Sigmoid colon (tissue), 7 donors: ENCODE measurements around the gene COL6A1. TPM values are rescaled to one million over a fixed set of nuclear protein-coding genes. Genes with fewer than 3 reads are reported as not detected.

Source experiments
- DNase-seq: peaks from one replicate; pipeline ENCODE4 v3.0.0-alpha.2; 2019
- H3K27ac ChIP-seq, 4 donors: fragments of 200-600 bp; sonication (generic); one replicate each; pipeline ENCODE4 v1.5.1; 2016 to 2019; ENCODE audit warnings: mild to moderate bottlenecking in 1 of 4
- H3K27me3 ChIP-seq, 3 donors: fragments of 200-600 bp; sonication (generic); one replicate each; pipeline ENCODE4 v1.5.1; 2019; ENCODE audit warnings: mild to moderate bottlenecking in 1 of 3
- H3K36me3 ChIP-seq, 4 donors: fragments of 200-600 bp; sonication (generic); one replicate each; pipeline ENCODE4 v1.5.1; 2016 to 2019
- H3K4me1 ChIP-seq, 4 donors: fragments of 200-600 bp; sonication (generic); one replicate each; pipeline ENCODE4 v1.5.1; 2017 to 2019
- H3K4me3 ChIP-seq, 4 donors: fragments of 200-600 bp; sonication (generic); one replicate each; pipeline ENCODE4 v1.5.1; 2017 to 2019; ENCODE audit warnings: mild to moderate bottlenecking in 2 of 4, moderate library complexity in 1 of 4
- H3K9me3 ChIP-seq, 4 donors: fragments of 200-600 bp in 3 of 4; sonication (generic) in 3 of 4; one replicate each; pipeline versions ENCODE4 v1.5.1 to v1.6.1; 2013 to 2019
- EP300 ChIP-seq, 4 donors: sonication (generic); formaldehyde crosslinking; IDR thresholded peaks; one replicate each; pipeline ENCODE4 v1.6.1; 2017; ENCODE audit warnings: antibody characterized with exemption in 4 of 4
- POLR2A ChIP-seq, 2 donors: fragments of 450-650 bp; IDR thresholded peaks; one replicate each; pipeline ENCODE4 v1.6.1; 2016; ENCODE audit warnings: antibody characterized with exemption in 2 of 2, mild to moderate bottlenecking in 2 of 2, moderate library complexity in 2 of 2
- POLR2AphosphoS5 ChIP-seq, 4 donors: sonication (generic); formaldehyde crosslinking; IDR thresholded peaks; one replicate each; pipeline ENCODE4 v1.6.1; 2017; ENCODE audit warnings: antibody characterized with exemption in 4 of 4
- WGBS, 2 donors: extraction: QIAGEN DNeasy Blood & Tissue Kit; methylation state at CpG; one replicate each; pipeline ENCODE4 v1.1.7; 2013; 5-methylcytosine and 5-hydroxymethylcytosine counted together
- intact Hi-C: fragments of 100-400 bp; cut with DNase I; formaldehyde crosslinking; loops from one replicate; pipeline ENCODE4 v1.15.1; 2023
- polyA plus RNA-seq, 3 donors: library from polyadenylated mRNA; stranded (reverse); fragments of 200-250 nt; gene quantifications; one replicate each; pipeline ENCODE4 v1.2.3, GENCODE V29; 2013
- total RNA-seq, 4 donors: library from RNA; depleted of rRNA; stranded (reverse); fragments of >200 nt; gene quantifications; one replicate each; pipeline ENCODE4 v1.1.0, GENCODE V29; 2016
- TF ChIP-seq, protein P1 (sequence below), 4 experiments: fragments of 450-650 bp in 3 of 4; fragments of 200-600 bp in 1 of 4; IDR thresholded peaks; one replicate each; pipeline ENCODE4 v1.5.1; 2016 to 2019; ENCODE audit warnings: antibody characterized with exemption in 4 of 4, mild to moderate bottlenecking in 3 of 4, moderate library complexity in 2 of 4
- donor health status: healthy with polysubstance abuse.
- donor health status: Bipolar disorder and iron deficiency.
- donor health status: healthy.

COL6A1 gene
- total and polyA plus RNA-seq, 7 donors, result 14.3 to 1,755 (median 622) TPM

DNA sequence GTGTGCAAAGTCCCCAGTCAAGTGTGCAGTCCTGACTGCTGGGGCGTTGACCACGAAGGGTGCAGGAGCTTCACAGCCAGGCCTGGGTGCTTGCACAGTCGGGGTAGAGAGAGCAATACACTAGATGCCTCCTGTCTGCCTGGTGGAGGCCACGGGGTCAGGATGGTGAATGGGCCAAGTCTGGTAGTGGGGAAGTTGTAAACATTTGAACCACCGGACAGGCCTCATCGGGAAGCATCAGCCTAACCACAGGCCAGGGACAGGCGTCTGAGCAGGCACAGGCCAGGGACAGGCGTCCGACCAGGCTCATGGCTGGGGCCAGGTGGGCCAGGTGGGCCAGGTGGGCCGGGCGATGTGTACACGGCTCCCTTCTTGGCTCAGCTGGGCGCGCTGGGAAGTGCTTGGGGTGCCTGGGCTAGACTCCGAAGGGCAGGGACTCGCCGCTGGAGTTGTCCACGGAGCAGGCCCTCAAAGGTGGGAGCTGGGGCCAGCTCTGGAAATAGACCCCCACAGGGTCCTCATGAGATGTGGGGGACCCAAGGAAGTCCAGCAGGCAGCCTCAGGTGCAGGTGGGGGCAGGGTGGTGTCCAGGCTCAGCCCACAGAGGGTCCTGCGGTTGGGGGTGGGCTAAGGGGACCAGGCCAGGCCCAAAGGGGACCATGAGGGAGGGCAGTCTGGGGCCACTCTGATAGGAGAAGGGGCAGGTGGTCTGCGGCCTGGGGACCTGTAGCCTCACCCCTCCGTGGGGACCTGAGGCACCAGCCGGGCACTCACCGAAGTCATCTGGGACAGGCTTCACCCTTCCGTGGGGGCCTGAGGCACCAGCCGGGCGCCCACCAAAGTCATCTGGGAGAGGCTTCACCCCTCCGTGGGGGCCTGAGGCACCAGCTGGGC lies 15.0 kb downstream of the COL6A1 start:
- Histone ChIP-seq H3K4me1 (peaks cover 0 to 83% (median 62%) of the 10 kb centered on the region in 4 donors), H3K4me3 (no peak overlapping the region), H3K27ac (peak overlapping the region; percentile 73 to 80 (median 79)), H3K36me3 (peaks cover 68 to 96% (median 83%) of the 10 kb centered on the region in 4 donors), H3K9me3 (no peaks in the 10 kb centered on the region), H3K27me3 (no peaks in the 10 kb centered on the region)
- intact Hi-C loops, result no loop called here
- peak; percentile 66 for DNase-seq
- TF ChIP-seq EP300 (IDR thresholded peaks at IDR 0.05), result no peak
- TF ChIP-seq, protein P1, sequence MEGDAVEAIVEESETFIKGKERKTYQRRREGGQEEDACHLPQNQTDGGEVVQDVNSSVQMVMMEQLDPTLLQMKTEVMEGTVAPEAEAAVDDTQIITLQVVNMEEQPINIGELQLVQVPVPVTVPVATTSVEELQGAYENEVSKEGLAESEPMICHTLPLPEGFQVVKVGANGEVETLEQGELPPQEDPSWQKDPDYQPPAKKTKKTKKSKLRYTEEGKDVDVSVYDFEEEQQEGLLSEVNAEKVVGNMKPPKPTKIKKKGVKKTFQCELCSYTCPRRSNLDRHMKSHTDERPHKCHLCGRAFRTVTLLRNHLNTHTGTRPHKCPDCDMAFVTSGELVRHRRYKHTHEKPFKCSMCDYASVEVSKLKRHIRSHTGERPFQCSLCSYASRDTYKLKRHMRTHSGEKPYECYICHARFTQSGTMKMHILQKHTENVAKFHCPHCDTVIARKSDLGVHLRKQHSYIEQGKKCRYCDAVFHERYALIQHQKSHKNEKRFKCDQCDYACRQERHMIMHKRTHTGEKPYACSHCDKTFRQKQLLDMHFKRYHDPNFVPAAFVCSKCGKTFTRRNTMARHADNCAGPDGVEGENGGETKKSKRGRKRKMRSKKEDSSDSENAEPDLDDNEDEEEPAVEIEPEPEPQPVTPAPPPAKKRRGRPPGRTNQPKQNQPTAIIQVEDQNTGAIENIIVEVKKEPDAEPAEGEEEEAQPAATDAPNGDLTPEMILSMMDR (IDR thresholded peaks at IDR 0.05), result no peak
- TF ChIP-seq POLR2A (IDR thresholded peaks at IDR 0.05), result no peak
- no peak for TF ChIP-seq POLR2AphosphoS5 (IDR thresholded peaks at IDR 0.05)
- 85 to 91% methylated on average over 27 of the region's 27 CpGs for WGBS, 2 donors

DNA sequence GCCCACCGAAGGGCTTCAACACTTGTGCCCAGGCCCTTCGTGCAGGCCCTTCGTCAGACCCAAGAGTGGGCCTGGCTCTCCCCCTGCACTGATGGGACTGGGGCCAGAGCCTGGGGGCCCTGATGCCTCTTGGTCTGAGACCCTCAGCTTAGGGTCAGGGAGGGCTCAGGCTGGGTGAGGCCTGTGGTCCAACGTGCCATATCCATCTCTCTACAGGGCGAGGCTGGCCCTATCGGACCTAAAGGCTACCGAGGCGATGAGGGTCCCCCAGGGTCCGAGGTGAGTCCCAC lies 15.6 kb downstream of the COL6A1 start:
- H3K27ac ChIP-seq, result peak overlapping the region; percentile 73 to 80 (median 79)
- 86 to 88% methylated on average over 9 of the region's 9 CpGs for WGBS, 2 donors
- peaks cover 69 to 96% (median 83%) of the 10 kb centered on the region in 4 donors for H3K36me3 ChIP-seq
- DNase-seq, result no peak
- H3K9me3 ChIP-seq, result no peaks in the 10 kb centered on the region
- TF ChIP-seq EP300 (IDR thresholded peaks at IDR 0.05) (no peak), POLR2AphosphoS5 (IDR thresholded peaks at IDR 0.05) (no peak), POLR2A (IDR thresholded peaks at IDR 0.05) (no peak)
- TF ChIP-seq, protein P1 (IDR thresholded peaks at IDR 0.05), result no peak
- no peak overlapping the region for H3K4me3 ChIP-seq
- intact Hi-C loops, result no loop called here
- no peaks in the 10 kb centered on the region for H3K27me3 ChIP-seq
- H3K4me1 ChIP-seq, result peaks cover 0 to 82% (median 56%) of the 10 kb centered on the region in 4 donors

DNA sequence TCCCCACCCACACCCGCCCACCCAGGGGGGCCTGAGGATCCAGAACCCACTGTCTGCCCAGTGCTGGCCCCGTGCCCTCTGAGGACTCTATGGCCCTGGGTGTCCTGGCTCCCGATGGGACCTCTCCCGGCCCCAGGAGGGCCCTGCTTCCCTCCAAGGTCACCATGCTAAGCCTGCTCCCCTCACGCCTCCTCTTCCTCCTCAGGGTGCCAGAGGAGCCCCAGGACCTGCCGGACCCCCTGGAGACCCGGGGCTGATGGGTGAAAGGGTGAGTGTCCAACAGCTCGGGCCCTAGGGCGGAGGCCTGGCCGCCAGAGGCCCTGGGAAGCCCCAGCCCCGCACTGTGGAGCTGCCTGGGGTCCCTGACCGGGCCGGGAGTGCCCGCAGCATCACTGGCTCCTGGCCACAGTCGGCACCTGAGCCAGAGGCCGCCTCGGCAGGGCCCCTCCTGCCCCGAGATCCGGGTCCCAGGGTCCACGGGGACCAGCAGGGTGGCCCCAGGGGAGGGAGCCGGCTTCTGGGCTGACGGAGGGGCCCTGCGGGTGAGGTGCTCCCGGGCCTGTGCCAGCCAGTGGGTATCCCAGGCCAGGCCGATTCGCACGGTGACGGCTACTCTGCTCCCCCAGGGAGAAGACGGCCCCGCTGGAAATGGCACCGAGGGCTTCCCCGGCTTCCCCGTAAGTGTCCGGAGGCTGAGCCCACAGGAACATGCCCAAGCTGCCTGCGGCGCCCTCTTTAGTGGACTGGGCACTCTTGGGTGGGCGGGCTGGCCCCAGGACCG lies 16.1 kb downstream of the COL6A1 start:
- H3K9me3 ChIP-seq, result no peaks in the 10 kb centered on the region
- peak overlapping the region; percentile 73 to 80 (median 79) for H3K27ac ChIP-seq
- whole genome bisulfite sequencing, 2 donors, result 86 to 93% methylated on average over 38 of the region's 38 CpGs
- peaks cover 0 to 76% (median 50%) of the 10 kb centered on the region in 4 donors for H3K4me1 ChIP-seq
- H3K4me3 ChIP-seq, result no peak overlapping the region
- peaks cover 71 to 96% (median 83%) of the 10 kb centered on the region in 4 donors for H3K36me3 ChIP-seq
- TF ChIP-seq EP300 (IDR thresholded peaks at IDR 0.05) (no peak), POLR2A (IDR thresholded peaks at IDR 0.05) (no peak), POLR2AphosphoS5 (IDR thresholded peaks at IDR 0.05) (no peak)
- TF ChIP-seq, protein P1 (IDR thresholded peaks at IDR 0.05), result no peak
- H3K27me3 ChIP-seq, result no peaks in the 10 kb centered on the region
- DNase-seq, result peak; percentile 66
- intact Hi-C loops, result no loop called here

DNA sequence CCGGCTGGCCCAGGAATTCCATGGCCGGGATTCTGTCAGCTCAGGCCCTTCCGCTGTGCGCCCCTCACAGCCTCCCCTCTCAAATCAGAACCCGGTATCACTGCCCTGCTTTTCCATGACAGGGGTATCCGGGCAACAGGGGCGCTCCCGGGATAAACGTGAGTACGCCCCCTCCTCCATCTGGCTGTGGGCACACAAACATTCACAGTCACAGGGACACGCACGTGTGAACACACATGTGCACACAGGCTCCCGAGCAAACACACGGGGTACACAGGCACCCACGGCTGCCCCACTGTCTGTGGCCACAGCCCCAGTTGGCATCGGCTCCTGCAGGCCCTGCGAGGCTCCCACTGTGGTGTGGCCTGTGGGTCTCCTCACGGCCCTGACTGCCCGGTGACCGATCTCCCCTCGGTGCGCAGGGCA lies 16.7 kb downstream of the COL6A1 start:
- no peaks in the 10 kb centered on the region for H3K9me3 ChIP-seq
- 86 to 92% methylated on average over 22 of the region's 22 CpGs for WGBS, 2 donors
- H3K36me3 ChIP-seq, result peaks cover 71 to 96% (median 82%) of the 10 kb centered on the region in 4 donors
- no peaks in the 10 kb centered on the region for H3K27me3 ChIP-seq
- peak overlapping the region; percentile 73 to 80 (median 79) for H3K27ac ChIP-seq
- H3K4me1 ChIP-seq, result peaks cover 0 to 70% (median 44%) of the 10 kb centered on the region in 4 donors
- DNase-seq, result peak; percentile 65
- no peak overlapping the region for H3K4me3 ChIP-seq
- intact Hi-C loops, result no loop called here
- TF ChIP-seq POLR2AphosphoS5 (IDR thresholded peaks at IDR 0.05), result peak in 2 of 4 donors; percentile 12 to 21
- TF ChIP-seq, protein P1 (IDR thresholded peaks at IDR 0.05), result no peak
